BJ (cell line): ENCODE results near the gene PTTG1IP2. TPM values are rescaled to one million over a fixed set of nuclear protein-coding genes. Genes with fewer than 3 reads are reported as not detected.
A peak's percentile ranks its signal among the peaks of the same experiment; 100 is the strongest.

Source experiments
- CTCF ChIA-PET: fragments of 350-600 bp; formaldehyde crosslinking; extraction: SDS; loops from one replicate; lab custom pipeline; 2021; ENCODE audit warnings: antibody characterized with exemption, inconsistent platforms; lab: Yijun Ruan, JAX
- POLR2A ChIA-PET: fragments of 300-600 bp; sonication (Branson Sonifier 250); formaldehyde crosslinking; extraction: SDS; loops from one replicate; lab custom pipeline; 2021; ENCODE audit warnings: antibody characterized with exemption; lab: Charles Lee
- DNase-seq: peaks from one replicate; pipeline ENCODE4 v3.0.0-alpha.2; 2011; ENCODE audit warnings: low read depth
- H3K27me3 ChIP-seq: 2 replicates; pipeline ENCODE4 v1.6.0; 2011; ENCODE audit warnings: low read length; ENCODE audit not compliant: control insufficient read depth, insufficient read depth
- H3K36me3 ChIP-seq: 2 replicates; pipeline ENCODE4 v1.5.1; 2011; ENCODE audit warnings: low read length; ENCODE audit not compliant: control insufficient read depth, insufficient read depth
- H3K4me3 ChIP-seq: 2 replicates; pipeline ENCODE4 v1.5.1; 2011; ENCODE audit warnings: low read depth, mild to moderate bottlenecking, control low read depth, low read length
- polyA plus RNA-seq: library from polyadenylated mRNA; depleted of rRNA; stranded (reverse); fragments of >200 nt; gene quantifications from 2 replicates; pipeline ENCODE4 v1.2.3, GENCODE V29; 2011
- TF ChIP-seq, protein P1 (sequence below): IDR thresholded peaks from 2 replicates; pipeline ENCODE4 v1.5.1; 2011; ENCODE audit warnings: low read depth, mild to moderate bottlenecking, control low read depth, inconsistent platforms, low read length, moderate library complexity; ENCODE audit not compliant: insufficient read depth

Gene PTTG1IP2
- polyA plus RNA-seq, 1 experiment = not detected

DNA sequence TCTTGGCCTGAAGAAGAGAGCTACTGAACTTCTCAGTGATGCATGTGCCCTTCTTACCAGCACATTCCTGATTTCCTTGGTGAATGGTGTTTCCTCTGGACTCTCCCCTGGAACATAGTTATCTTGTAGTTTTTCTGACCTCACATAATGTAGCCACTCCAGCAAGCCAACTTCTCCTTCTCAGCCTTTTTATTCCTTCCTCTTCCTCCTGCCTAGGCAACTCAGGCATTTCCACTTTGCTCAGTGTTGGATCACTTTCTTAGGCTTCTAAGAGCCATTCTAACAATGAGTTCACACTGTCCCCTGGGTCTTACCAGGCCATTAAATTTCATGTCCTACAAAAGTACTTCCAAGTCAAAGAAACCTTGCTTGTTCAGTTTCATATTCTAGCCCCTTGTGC, 3.6 kb upstream of the PTTG1IP2 start:
- Histone ChIP-seq H3K36me3 (no peaks in the 10 kb centered on the region), H3K27me3 (no peaks in the 10 kb centered on the region), H3K4me3 (no peak overlapping the region)
- ChIA-PET POLR2A (no interaction called here), CTCF (interaction anchor here (1.4 to 2.3 kb wide), 2 partner anchors 10 to 163 kb away, joined by 4 to 10 read pairs; no protein-coding TSS in a partner anchor)
- TF ChIP-seq, protein P1, sequence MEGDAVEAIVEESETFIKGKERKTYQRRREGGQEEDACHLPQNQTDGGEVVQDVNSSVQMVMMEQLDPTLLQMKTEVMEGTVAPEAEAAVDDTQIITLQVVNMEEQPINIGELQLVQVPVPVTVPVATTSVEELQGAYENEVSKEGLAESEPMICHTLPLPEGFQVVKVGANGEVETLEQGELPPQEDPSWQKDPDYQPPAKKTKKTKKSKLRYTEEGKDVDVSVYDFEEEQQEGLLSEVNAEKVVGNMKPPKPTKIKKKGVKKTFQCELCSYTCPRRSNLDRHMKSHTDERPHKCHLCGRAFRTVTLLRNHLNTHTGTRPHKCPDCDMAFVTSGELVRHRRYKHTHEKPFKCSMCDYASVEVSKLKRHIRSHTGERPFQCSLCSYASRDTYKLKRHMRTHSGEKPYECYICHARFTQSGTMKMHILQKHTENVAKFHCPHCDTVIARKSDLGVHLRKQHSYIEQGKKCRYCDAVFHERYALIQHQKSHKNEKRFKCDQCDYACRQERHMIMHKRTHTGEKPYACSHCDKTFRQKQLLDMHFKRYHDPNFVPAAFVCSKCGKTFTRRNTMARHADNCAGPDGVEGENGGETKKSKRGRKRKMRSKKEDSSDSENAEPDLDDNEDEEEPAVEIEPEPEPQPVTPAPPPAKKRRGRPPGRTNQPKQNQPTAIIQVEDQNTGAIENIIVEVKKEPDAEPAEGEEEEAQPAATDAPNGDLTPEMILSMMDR = no peak
- no peak for DNase-seq

DNA sequence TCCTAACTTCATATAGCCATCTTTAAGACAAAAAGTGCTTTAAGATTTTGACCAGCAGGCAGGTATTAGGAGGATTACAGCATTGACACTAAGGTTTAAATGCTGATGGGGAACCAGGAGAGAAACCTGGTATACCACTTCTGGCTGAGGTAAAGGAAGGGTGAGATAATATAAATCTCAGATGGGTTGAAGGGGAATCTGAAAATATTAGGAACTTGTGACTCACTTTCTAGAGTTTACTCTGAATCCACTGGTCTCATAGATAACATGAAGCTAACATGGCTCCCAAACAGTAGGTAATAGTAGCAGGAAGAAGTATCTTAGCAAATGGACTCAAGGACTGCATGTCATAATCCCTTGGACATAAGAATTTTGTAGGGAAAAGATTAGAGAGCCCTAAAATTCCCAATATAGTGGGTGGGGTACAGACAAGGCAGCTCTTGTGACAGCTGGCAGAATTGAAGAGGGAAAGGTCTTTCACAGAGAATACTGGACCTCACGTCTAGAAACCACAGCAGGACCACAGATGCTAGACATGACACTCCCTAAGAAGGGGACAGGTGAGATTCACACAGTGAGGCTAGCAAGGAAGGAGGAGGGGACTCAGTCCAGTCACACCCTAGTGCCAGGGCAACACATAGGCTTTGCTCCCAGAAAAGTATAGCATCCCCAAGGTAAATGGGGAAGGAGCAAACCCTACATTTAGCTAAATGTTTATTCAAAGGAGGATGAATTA, 3.5 kb downstream of the PTTG1IP2 start:
- H3K36me3 ChIP-seq = no peaks in the 10 kb centered on the region
- no peak for DNase-seq
- ChIA-PET POLR2A (no interaction called here), CTCF (interaction anchor here (0.7 to 2.7 kb wide), 3 partner anchors 9 to 503 kb away, joined by 3 to 11 read pairs (median 3); no protein-coding TSS in a partner anchor)
- no peak overlapping the region for H3K4me3 ChIP-seq
- H3K27me3 ChIP-seq = no peaks in the 10 kb centered on the region
- TF ChIP-seq, protein P1 = no peak

DNA sequence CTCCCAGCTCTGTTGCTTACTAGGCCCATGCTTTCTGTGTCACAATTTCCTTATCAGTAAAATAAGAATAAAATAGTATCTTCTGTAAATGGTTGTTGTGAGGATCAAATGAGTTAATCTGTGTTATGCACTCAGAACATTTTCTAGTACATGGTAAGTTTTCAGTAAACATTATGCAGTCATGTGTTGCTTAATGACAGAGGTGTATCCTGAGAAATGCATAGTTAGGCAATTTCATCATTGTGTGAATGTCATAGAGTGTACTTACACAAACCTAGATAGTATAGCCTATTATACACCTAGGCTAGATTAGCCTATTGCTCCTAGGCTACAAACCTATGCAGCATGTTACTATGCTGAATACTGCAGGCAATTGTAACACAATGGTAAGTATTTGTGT, 4.4 kb downstream of the PTTG1IP2 start:
- TF ChIP-seq, protein P1 = no peak
- no peaks in the 10 kb centered on the region for H3K36me3 ChIP-seq
- no peak for DNase-seq
- no peak overlapping the region for H3K4me3 ChIP-seq
- POLR2A ChIA-PET = no interaction called here
- CTCF ChIA-PET = interaction anchor here (1.0 to 2.7 kb wide), 2 partner anchors 9 to 19 kb away, joined by 3 to 11 read pairs; no protein-coding TSS in a partner anchor
- no peaks in the 10 kb centered on the region for H3K27me3 ChIP-seq

DNA sequence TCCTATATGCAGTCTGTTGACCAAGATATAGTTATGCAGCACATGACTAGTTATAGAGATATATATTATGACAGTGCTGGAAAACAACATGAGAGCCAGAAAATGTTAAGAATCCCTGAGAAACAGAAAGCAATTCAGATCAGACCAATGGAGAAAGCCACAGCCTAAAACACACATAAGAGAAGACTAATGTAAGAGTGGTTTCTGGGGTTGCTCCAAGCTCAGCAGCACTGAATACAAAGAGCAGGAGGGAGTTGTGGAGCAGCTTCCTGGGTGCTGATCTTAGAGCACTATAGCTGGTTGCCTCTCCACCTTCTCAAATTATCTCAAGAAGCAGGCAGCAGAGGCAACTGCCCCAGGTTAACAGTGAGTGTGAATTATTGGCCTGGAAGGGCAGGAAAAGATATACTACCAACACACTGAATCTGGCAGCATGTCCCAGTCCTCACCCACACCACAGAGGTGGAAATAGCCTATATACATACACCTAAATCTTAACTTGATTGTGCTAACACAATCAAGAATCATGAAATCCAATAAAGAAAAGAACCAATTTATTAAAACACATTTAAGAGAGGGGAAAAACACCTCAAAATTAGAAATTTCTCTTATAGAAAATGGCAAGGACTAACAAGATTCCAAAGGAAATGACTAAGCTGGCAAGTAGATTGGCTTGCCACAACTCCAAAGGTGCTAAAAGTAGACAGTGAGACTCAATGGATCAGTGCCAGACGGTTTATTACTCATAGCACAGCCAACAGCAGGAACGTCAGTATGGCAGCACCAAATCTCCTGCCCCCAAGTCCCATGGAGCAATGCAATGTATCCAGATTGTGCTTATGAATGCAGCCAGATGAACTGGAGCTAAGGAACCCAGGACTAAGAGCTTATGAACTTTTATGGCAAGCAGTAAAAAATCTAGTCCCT, 5.1 kb downstream of the PTTG1IP2 start:
- CTCF ChIA-PET = interaction anchor here (2.7 kb wide), 1 partner anchor 20 kb away, joined by 11 read pairs; no protein-coding TSS in a partner anchor

More for the DNA sequence above, 5.1 kb downstream of the PTTG1IP2 start:
- H3K27me3 ChIP-seq = no peaks in the 10 kb centered on the region
- DNase-seq = peak; percentile 18
- TF ChIP-seq, protein P1 = no peak
- H3K36me3 ChIP-seq = no peaks in the 10 kb centered on the region
- H3K4me3 ChIP-seq = no peak overlapping the region
- POLR2A ChIA-PET = no interaction called here
